Measurements from ENCODE around the gene MRPS27.

GRCh38 chr5:72266862-72267261 is 53.2 kb downstream of the MRPS27 start:
- TF ChIP-seq CTCF (IDR thresholded peaks at IDR 0.05; ENCODE audit: low read depth, low read length, poor library complexity, severe bottlenecking) (no peak), EZH2phosphoT487 (IDR thresholded peaks at IDR 0.05; ENCODE audit: borderline replicate concordance, low read length) (no peak)

Measured in DOHH2 (cell line).